GM10266 (cell line): ENCODE data around the gene INS.

Source experiments
- DNase-seq: peaks from one replicate; pipeline ENCODE4 v3.0.0; 2012; ENCODE audit errors: extremely low spot score
- TF ChIP-seq, protein P1 (sequence below): IDR thresholded peaks from 2 replicates; pipeline ENCODE4 v1.5.1; 2012; ENCODE audit warnings: mild to moderate bottlenecking, low read depth; ENCODE audit not compliant: control insufficient read depth, insufficient read depth; ENCODE audit errors: missing control alignments

INS gene

GRCh38 chr11:2202071-2202899 lies 41.3 kb upstream of the INS start:
- DNase-seq: no peak
- TF ChIP-seq, protein P1, sequence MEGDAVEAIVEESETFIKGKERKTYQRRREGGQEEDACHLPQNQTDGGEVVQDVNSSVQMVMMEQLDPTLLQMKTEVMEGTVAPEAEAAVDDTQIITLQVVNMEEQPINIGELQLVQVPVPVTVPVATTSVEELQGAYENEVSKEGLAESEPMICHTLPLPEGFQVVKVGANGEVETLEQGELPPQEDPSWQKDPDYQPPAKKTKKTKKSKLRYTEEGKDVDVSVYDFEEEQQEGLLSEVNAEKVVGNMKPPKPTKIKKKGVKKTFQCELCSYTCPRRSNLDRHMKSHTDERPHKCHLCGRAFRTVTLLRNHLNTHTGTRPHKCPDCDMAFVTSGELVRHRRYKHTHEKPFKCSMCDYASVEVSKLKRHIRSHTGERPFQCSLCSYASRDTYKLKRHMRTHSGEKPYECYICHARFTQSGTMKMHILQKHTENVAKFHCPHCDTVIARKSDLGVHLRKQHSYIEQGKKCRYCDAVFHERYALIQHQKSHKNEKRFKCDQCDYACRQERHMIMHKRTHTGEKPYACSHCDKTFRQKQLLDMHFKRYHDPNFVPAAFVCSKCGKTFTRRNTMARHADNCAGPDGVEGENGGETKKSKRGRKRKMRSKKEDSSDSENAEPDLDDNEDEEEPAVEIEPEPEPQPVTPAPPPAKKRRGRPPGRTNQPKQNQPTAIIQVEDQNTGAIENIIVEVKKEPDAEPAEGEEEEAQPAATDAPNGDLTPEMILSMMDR: no peak

GRCh38 chr11:2201542-2201941 lies 40.5 kb upstream of the INS start:
- TF ChIP-seq, protein P1: no peak
- no peak for DNase-seq

DNA sequence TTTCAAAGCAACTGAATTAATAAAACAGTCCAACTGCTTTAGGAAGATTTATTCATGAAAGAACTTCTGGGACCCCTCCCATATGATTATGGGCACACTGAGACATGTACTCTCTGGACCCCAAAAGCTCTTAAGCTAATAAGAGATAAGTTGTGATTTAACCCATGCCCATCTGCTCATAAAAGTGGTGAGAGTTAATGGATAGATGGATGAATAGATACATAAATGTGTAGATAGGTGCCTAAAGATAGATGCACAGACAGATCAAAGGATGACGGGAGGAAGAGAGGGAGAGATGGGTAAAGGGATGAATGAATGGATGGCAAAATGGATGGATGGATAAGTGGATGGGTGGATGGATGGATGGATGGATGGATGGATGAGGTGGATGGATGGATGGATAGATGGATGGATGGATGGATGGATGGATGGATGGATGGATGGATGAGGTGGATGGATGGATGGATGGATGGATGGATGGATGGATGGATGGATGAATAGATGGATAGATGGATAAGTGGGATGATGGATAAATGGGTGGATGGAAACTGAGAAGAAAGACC lies 40.0 kb upstream of the INS start:
- no peak for DNase-seq
- TF ChIP-seq, protein P1: no peak

GRCh38 chr11:2200536-2200935 lies 39.5 kb upstream of the INS start:
- TF ChIP-seq, protein P1: no peak
- DNase-seq: no peak

GRCh38 chr11:2199466-2200341 lies 38.7 kb upstream of the INS start:
- TF ChIP-seq, protein P1: no peak
- DNase-seq: no peak

- no peak for DNase-seq
- TF ChIP-seq, protein P1: no peak
Observed at GRCh38 chr11:2198621-2199365, 37.8 kb upstream of the INS start.
